Sigmoid colon (tissue), 4 donors: ENCODE data around the gene SYS1.

Experiments
- EP300 ChIP-seq, 4 donors: sonication (generic); formaldehyde crosslinking; IDR thresholded peaks; one replicate each; pipeline ENCODE4 v1.6.1; 2017; ENCODE audit warnings: antibody characterized with exemption in 4 of 4
- POLR2A ChIP-seq, 2 donors: fragments of 450-650 bp; IDR thresholded peaks; one replicate each; pipeline ENCODE4 v1.6.1; 2016; ENCODE audit warnings: antibody characterized with exemption in 2 of 2, mild to moderate bottlenecking in 2 of 2, moderate library complexity in 2 of 2
- POLR2AphosphoS5 ChIP-seq, 4 donors: sonication (generic); formaldehyde crosslinking; IDR thresholded peaks; one replicate each; pipeline ENCODE4 v1.6.1; 2017; ENCODE audit warnings: antibody characterized with exemption in 4 of 4
- TF ChIP-seq, protein P1 (sequence below), 4 experiments: fragments of 450-650 bp in 3 of 4; fragments of 200-600 bp in 1 of 4; IDR thresholded peaks; one replicate each; pipeline ENCODE4 v1.5.1; 2016 to 2019; ENCODE audit warnings: antibody characterized with exemption in 4 of 4, mild to moderate bottlenecking in 3 of 4, moderate library complexity in 2 of 4

DNA sequence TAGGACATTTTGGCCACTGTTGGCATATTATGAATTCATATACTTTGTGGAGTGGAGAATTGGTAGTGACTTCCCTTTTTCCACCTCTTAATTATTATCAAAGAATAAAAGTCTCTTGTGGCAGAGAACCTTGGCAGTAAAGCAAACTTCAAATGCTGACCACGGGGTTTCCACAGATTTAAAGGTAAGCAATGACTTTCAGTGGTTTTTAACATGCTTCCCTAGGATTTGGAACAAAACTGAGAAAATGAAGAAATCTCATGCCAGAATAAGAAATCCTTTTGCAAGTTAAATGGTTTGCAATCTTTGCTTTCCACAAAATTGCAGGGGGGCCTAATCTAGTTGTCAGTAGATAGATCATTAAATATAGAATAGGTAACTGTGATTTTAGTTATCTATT, 12.7 kb upstream of the SYS1 start:
- TF ChIP-seq, protein P1, sequence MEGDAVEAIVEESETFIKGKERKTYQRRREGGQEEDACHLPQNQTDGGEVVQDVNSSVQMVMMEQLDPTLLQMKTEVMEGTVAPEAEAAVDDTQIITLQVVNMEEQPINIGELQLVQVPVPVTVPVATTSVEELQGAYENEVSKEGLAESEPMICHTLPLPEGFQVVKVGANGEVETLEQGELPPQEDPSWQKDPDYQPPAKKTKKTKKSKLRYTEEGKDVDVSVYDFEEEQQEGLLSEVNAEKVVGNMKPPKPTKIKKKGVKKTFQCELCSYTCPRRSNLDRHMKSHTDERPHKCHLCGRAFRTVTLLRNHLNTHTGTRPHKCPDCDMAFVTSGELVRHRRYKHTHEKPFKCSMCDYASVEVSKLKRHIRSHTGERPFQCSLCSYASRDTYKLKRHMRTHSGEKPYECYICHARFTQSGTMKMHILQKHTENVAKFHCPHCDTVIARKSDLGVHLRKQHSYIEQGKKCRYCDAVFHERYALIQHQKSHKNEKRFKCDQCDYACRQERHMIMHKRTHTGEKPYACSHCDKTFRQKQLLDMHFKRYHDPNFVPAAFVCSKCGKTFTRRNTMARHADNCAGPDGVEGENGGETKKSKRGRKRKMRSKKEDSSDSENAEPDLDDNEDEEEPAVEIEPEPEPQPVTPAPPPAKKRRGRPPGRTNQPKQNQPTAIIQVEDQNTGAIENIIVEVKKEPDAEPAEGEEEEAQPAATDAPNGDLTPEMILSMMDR (IDR thresholded peaks at IDR 0.05), result no peak
- TF ChIP-seq POLR2A (IDR thresholded peaks at IDR 0.05) (no peak), EP300 (IDR thresholded peaks at IDR 0.05) (no peak), POLR2AphosphoS5 (IDR thresholded peaks at IDR 0.05) (no peak)
